Vagina (tissue), 2 donors: ENCODE measurements around the gene KLHDC4. TPM values are rescaled to one million over a fixed set of nuclear protein-coding genes. Genes with fewer than 3 reads are reported as not detected.

Source experiments
- DNase-seq, 2 donors: peaks; one replicate each; pipeline ENCODE4 v3.0.0-alpha.2; 2017; ENCODE audit errors: extremely low spot score in 2 of 2
- H3K27ac ChIP-seq: fragments of 200-600 bp; sonication (generic); one replicate; pipeline ENCODE4 v1.5.1; 2019
- H3K27me3 ChIP-seq: fragments of 200-600 bp; sonication (generic); one replicate; pipeline ENCODE4 v1.5.1; 2019
- H3K36me3 ChIP-seq, 2 donors: fragments of 200-600 bp; sonication (generic); one replicate each; pipeline ENCODE4 v1.5.1; 2017 to 2019
- H3K4me1 ChIP-seq: fragments of 200-600 bp; sonication (generic); one replicate; pipeline ENCODE4 v1.5.1; 2019
- H3K4me3 ChIP-seq, 2 donors: fragments of 200-600 bp; sonication (generic); 1 replicate in 1 of 2; 2 replicates in 1 of 2; pipeline ENCODE4 v1.5.1; 2016 to 2019
- H3K9me3 ChIP-seq: fragments of 200-600 bp; sonication (generic); one replicate; pipeline ENCODE4 v1.5.1; 2019
- POLR2A ChIP-seq, 2 donors: fragments of 450-650 bp; IDR thresholded peaks; one replicate each; pipeline ENCODE4 v1.6.1; 2017; ENCODE audit warnings: antibody characterized with exemption in 2 of 2, mild to moderate bottlenecking in 2 of 2, moderate library complexity in 2 of 2
- POLR2AphosphoS5 ChIP-seq, 2 donors: sonication (generic); formaldehyde crosslinking; IDR thresholded peaks; one replicate each; pipeline ENCODE4 v1.9.0; 2017; ENCODE audit warnings: antibody characterized with exemption in 2 of 2, mild to moderate bottlenecking in 2 of 2, low read depth in 1 of 2; ENCODE audit not compliant: insufficient read depth in 1 of 2
- intact Hi-C: fragments of 100-400 bp; cut with DNase I; formaldehyde crosslinking; loops from one replicate; pipeline ENCODE4 v1.15.1; 2023
- total RNA-seq: library from RNA; depleted of rRNA; stranded (reverse); fragments of >200 nt; gene quantifications from one replicate; pipeline ENCODE4 v1.2.3, GENCODE V29; 2016
- TF ChIP-seq, protein P1 (sequence below), 3 experiments: fragments of 450-650 bp in 2 of 3; fragments of 200-600 bp in 1 of 3; sonication (generic) in 1 of 3; IDR thresholded peaks; one replicate each; pipeline ENCODE4 v1.5.1; 2017 to 2019; ENCODE audit warnings: antibody characterized with exemption in 3 of 3, mild to moderate bottlenecking in 2 of 3, moderate library complexity in 2 of 3

KLHDC4 gene
- total RNA-seq, 1 donor from 2014 or later: 62.9 TPM

DNA sequence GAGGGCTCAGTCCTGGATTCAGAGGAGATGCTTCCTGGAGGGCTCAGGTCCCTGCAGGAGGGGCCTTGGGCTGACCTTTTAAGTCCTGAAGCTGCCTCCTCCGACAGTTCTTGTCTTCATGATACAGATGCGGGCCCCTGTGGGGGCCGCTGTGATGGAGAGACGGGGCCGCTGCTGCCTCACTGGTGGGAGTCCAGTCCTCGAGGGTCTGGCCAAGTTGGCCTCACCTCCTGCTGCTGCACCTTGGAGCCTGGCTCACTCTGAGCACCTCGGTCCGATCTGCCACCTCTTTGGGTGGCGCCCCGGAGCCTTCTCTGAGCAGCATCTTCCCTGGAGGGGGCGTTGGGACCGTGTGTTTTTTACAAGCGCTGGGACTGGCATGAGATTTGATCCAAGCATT lies 79.1 kb downstream of the KLHDC4 start:
- Histone ChIP-seq H3K4me1 (no peaks in the 10 kb centered on the region), H3K27ac (no peak overlapping the region), H3K9me3 (no peaks in the 10 kb centered on the region), H3K27me3 (no peaks in the 10 kb centered on the region), H3K4me3 (no peak overlapping the region), H3K36me3 (no peaks in the 10 kb centered on the region)
- intact Hi-C loops: no loop called here
- no peak for DNase-seq
- no peak for TF ChIP-seq POLR2A (IDR thresholded peaks at IDR 0.05)

DNA sequence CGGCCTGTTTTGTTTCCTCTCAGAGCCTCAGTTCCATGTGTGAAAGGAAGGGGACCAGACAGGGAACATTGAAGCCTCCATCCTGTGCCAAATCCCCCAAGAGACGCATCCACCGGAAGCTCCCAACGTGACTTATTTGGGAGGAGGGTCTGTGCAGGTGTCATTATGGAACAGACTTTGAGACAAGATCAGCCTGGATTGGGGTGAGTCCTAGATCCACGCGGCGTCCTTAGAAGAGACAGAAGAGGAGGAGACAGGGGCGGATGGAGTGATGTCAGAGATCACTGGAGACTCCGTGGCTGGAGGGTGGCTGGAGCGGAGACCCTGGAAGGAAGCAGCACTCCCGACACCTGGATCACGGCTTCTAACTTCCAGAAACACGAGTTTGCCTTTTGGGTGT lies 80.0 kb downstream of the KLHDC4 start:
- intact Hi-C loops: no loop called here
- Histone ChIP-seq H3K4me1 (no peaks in the 10 kb centered on the region), H3K27me3 (no peaks in the 10 kb centered on the region), H3K4me3 (no peak overlapping the region), H3K9me3 (no peaks in the 10 kb centered on the region), H3K36me3 (no peaks in the 10 kb centered on the region), H3K27ac (no peak overlapping the region)
- DNase-seq: no peak
- TF ChIP-seq, protein P1, sequence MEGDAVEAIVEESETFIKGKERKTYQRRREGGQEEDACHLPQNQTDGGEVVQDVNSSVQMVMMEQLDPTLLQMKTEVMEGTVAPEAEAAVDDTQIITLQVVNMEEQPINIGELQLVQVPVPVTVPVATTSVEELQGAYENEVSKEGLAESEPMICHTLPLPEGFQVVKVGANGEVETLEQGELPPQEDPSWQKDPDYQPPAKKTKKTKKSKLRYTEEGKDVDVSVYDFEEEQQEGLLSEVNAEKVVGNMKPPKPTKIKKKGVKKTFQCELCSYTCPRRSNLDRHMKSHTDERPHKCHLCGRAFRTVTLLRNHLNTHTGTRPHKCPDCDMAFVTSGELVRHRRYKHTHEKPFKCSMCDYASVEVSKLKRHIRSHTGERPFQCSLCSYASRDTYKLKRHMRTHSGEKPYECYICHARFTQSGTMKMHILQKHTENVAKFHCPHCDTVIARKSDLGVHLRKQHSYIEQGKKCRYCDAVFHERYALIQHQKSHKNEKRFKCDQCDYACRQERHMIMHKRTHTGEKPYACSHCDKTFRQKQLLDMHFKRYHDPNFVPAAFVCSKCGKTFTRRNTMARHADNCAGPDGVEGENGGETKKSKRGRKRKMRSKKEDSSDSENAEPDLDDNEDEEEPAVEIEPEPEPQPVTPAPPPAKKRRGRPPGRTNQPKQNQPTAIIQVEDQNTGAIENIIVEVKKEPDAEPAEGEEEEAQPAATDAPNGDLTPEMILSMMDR (IDR thresholded peaks at IDR 0.05): no peak
- TF ChIP-seq POLR2A (IDR thresholded peaks at IDR 0.05) (no peak), POLR2AphosphoS5 (IDR thresholded peaks at IDR 0.05; ENCODE audit: insufficient read depth in 1 of 2, low read depth in 1 of 2) (no peak)

DNA sequence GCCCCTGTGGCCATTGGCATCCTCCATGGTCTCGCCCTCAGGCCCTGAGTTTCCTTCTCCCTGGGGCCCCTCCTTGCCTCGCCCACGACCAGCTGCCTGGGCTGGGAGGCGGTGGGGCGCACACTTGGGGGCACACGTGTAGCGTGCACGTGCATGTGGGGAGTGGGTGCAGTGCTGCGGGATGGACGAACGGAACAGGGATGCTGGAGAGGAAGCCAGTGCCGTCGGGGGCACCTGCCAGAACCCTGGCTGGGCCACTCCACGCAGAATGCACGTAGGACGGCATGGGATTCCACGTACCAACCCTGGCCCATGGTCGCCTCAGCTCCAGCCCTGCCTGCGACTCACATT lies 80.4 kb downstream of the KLHDC4 start:
- DNase-seq: no peak
- no peaks in the 10 kb centered on the region for H3K4me1 ChIP-seq
- no peak overlapping the region for H3K4me3 ChIP-seq
- TF ChIP-seq, protein P1 (IDR thresholded peaks at IDR 0.05): no peak
- TF ChIP-seq POLR2A (IDR thresholded peaks at IDR 0.05): no peak
- no peak for TF ChIP-seq POLR2AphosphoS5 (IDR thresholded peaks at IDR 0.05; ENCODE audit: insufficient read depth in 1 of 2, low read depth in 1 of 2)
- no peaks in the 10 kb centered on the region for H3K9me3 ChIP-seq
- H3K27ac ChIP-seq: no peak overlapping the region
- no peaks in the 10 kb centered on the region for H3K27me3 ChIP-seq
- intact Hi-C loops: no loop called here
- H3K36me3 ChIP-seq: no peaks in the 10 kb centered on the region

DNA sequence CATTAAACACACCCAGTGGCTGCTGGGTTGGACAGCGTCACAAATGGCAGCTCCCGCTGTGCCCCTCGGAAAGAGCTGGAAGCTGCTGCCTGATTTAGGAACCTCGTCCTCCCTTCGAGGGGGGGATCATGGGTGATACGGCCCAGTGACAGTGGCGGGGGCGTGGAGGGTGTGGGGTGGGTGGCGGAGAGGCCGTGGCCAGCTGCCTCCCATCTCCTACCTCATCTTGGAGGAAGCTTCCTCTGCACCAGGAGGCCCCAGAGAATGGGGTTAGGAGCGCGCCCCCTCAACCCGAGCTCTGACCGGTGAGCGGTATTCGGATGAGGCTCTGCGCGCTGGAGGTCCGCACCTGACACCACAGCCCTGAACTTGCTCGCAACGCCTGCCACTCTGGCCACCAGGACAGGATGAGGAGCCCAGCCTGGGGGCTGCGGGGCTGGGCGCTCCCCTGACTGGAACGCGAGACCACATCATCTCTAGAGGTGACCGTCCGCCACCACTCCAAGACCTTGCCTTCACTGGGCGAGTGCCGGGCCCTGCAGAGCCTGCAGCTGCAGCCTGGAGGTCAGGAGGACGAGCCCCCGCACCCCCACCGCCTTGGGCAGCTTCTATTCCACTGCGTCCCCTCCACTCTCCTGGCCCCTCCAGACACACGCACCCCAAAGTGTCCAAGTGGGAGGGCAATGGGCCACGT lies 80.9 kb downstream of the KLHDC4 start:
- H3K9me3 ChIP-seq: no peaks in the 10 kb centered on the region
- intact Hi-C loops: no loop called here
- TF ChIP-seq, protein P1 (IDR thresholded peaks at IDR 0.05): no peak
- no peak for TF ChIP-seq POLR2A (IDR thresholded peaks at IDR 0.05)

DNA sequence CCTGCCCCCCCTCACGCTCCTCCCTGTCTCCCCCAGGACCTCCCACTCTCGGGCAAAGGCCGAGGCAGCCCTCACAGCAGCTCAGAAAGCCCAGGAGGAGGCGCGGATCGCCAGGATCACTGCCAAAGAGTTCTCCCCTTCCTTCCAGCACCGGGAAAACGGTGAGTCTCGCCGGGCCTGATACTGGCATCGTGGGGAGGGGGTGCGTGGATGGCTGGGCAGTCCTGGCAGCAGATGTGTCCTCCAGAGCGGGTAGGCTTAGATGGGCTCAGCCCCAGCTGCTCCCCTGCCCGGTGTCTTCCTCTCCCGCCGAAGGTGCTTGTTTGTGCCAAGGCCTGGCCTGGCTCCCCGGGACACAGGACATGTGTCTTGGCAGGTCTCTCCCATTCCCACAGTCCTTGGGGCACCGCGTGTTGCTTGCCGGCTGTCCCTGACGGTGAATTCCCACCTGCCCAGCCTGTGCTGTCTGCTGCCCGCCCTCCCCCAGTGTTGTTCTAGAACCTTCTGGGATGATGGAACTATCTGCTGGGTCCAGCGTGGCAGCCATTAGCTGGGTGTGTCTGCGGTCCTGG lies 81.6 kb downstream of the KLHDC4 start:
- intact Hi-C loops: no loop called here
- DNase-seq: no peak
- Histone ChIP-seq H3K4me3 (no peak overlapping the region), H3K4me1 (no peaks in the 10 kb centered on the region), H3K27me3 (no peaks in the 10 kb centered on the region), H3K36me3 (no peaks in the 10 kb centered on the region), H3K27ac (no peak overlapping the region), H3K9me3 (no peaks in the 10 kb centered on the region)
- TF ChIP-seq, protein P1 (IDR thresholded peaks at IDR 0.05): no peak
- no peak for TF ChIP-seq POLR2AphosphoS5 (IDR thresholded peaks at IDR 0.05; ENCODE audit: insufficient read depth in 1 of 2, low read depth in 1 of 2)
- no peak for TF ChIP-seq POLR2A (IDR thresholded peaks at IDR 0.05)

More for the DNA sequence above, 80.9 kb downstream of the KLHDC4 start:
- Histone ChIP-seq H3K36me3 (no peaks in the 10 kb centered on the region), H3K4me3 (no peak overlapping the region), H3K4me1 (no peaks in the 10 kb centered on the region), H3K27ac (no peak overlapping the region), H3K27me3 (no peaks in the 10 kb centered on the region)
- no peak for DNase-seq
